ENCODE results near the gene DYNLT2B. TPM values are rescaled to one million over a fixed set of nuclear protein-coding genes. Genes with fewer than 3 reads are reported as not detected.
"Not testable (repeated sequence)": the region's sequence is repeated elsewhere in the genome, so short reads cannot be mapped to it uniquely, and the experiment has no call there.

DYNLT2B gene
- polyA plus RNA-seq, 4 donors = 19.4 to 39.0 (median 35.7) TPM

GRCh38 chr3:196274585-196274984 lies 43.5 kb downstream of the DYNLT2B start:
- no peak for DNase-seq (ENCODE audit: low read depth in 4 of 4, low spot score in 3 of 4)

- no peak for DNase-seq (ENCODE audit: low read depth in 4 of 4, low spot score in 3 of 4)
These were observed 44.4 kb downstream of the DYNLT2B start for GRCh38 chr3:196273655-196274054.

GRCh38 chr3:196272826-196273225 lies 45.2 kb downstream of the DYNLT2B start:
- DNase-seq (ENCODE audit: low read depth in 4 of 4, low spot score in 3 of 4) = no peak

GRCh38 chr3:196270499-196270898 lies 47.5 kb downstream of the DYNLT2B start:
- no peak for DNase-seq (ENCODE audit: low read depth in 4 of 4, low spot score in 3 of 4)

- DNase-seq (ENCODE audit: low read depth in 4 of 4, low spot score in 3 of 4) = no peak
These were observed 49.5 kb downstream of the DYNLT2B start for GRCh38 chr3:196268284-196269163.

GRCh38 chr3:196263819-196264218 lies 54.2 kb downstream of the DYNLT2B start:
- DNase-seq (ENCODE audit: low read depth in 4 of 4, low spot score in 3 of 4) = no peak

GRCh38 chr3:196260784-196261183 lies 57.3 kb downstream of the DYNLT2B start:
- no peak for DNase-seq (ENCODE audit: low read depth in 4 of 4, low spot score in 3 of 4)

GRCh38 chr3:196255776-196256175 lies 62.3 kb downstream of the DYNLT2B start:
- DNase-seq (ENCODE audit: low read depth in 4 of 4, low spot score in 3 of 4) = no peak

GRCh38 chr3:196254376-196255283 lies 63.4 kb downstream of the DYNLT2B start:
- no peak for DNase-seq (ENCODE audit: low read depth in 4 of 4, low spot score in 3 of 4)

GRCh38 chr3:196251918-196252317 lies 66.1 kb downstream of the DYNLT2B start:
- no peak for DNase-seq (ENCODE audit: low read depth in 4 of 4, low spot score in 3 of 4)

- no peak for DNase-seq (ENCODE audit: low read depth in 4 of 4, low spot score in 3 of 4)
These were observed 71.3 kb downstream of the DYNLT2B start for GRCh38 chr3:196246612-196247308.

- DNase-seq (ENCODE audit: low read depth in 4 of 4, low spot score in 3 of 4) = not testable (repeated sequence)
These were observed 73.9 kb downstream of the DYNLT2B start for GRCh38 chr3:196244166-196244565.

- DNase-seq (ENCODE audit: low read depth in 4 of 4, low spot score in 3 of 4) = no peak
These were observed 76.3 kb downstream of the DYNLT2B start for GRCh38 chr3:196241704-196242103.

Other genes starting within 250 kb of the DYNLT2B start
- 10 to 100 TPM; 41.7 to 53.6 (median 47.5) TPM for gene TFRC, start 236.2 kb downstream of the DYNLT2B start, polyA plus RNA-seq (ENCODE audit: insufficient read length in 4 of 4)
- gene ZDHHC19, start 106.8 kb downstream of the DYNLT2B start, polyA plus RNA-seq (ENCODE audit: insufficient read length in 4 of 4) = not detected
- 10 to 100 TPM in 3 of 4 donors, 1 to 10 TPM in 1; 8.2 to 12.8 (median 11.2) TPM for gene SLC51A, start 101.7 kb downstream of the DYNLT2B start, polyA plus RNA-seq (ENCODE audit: insufficient read length in 4 of 4)
- 10 to 100 TPM; 34.3 to 40.9 (median 39.3) TPM for gene PCYT1A, start 30.5 kb downstream of the DYNLT2B start, polyA plus RNA-seq (ENCODE audit: insufficient read length in 4 of 4)
- gene TM4SF19, start 20.1 kb upstream of the DYNLT2B start, polyA plus RNA-seq (ENCODE audit: insufficient read length in 4 of 4) = under 1 TPM; 0.11 to 0.34 (median 0.29) TPM
- 10 to 100 TPM; 30.5 to 36.7 (median 33.3) TPM for gene UBXN7, start 114.2 kb upstream of the DYNLT2B start, polyA plus RNA-seq (ENCODE audit: insufficient read length in 4 of 4)
- gene RNF168, start 185.5 kb upstream of the DYNLT2B start, polyA plus RNA-seq (ENCODE audit: insufficient read length in 4 of 4) = 10 to 100 TPM; 14.8 to 16.7 (median 15.8) TPM
- under 1 TPM in 1 of 4 donors, not detected in 3; 0.08 TPM for gene SMCO1, start 197.1 kb upstream of the DYNLT2B start, polyA plus RNA-seq (ENCODE audit: insufficient read length in 4 of 4)

All from left renal pelvis (tissue), 4 donors.